K562 (cell line): Measurements from ENCODE around the gene MYH11.

ENCODE experiments used
- ADNP ChIP-seq: fragments of 200-800 bp; sonication (Bioruptor generic); IDR thresholded peaks from 2 replicates; pipeline ENCODE4 v1.6.1; 2016; ENCODE audit warnings: missing genetic modification characterization, missing compliant biosample characterization
- CTCF ChIP-seq, 3 experiments: IDR thresholded peaks in 2 of 3; conservative IDR thresholded peaks in 1 of 3; 2 replicates each; pipeline ENCODE4 v1.5.1; 2011 to 2012; ENCODE audit warnings: low read length in 3 of 3, mild to moderate bottlenecking in 3 of 3, control low read depth in 2 of 3, improper control_type of control experiment in 1 of 3, inconsistent platforms in 1 of 3, low read depth in 1 of 3, mixed read lengths in 1 of 3, moderate library complexity in 1 of 3; ENCODE audit not compliant: insufficient read depth in 2 of 3
- EHMT2 ChIP-seq: fragments of 450-650 bp; IDR thresholded peaks from 2 replicates; pipeline ENCODE4 v1.6.1; 2018; ENCODE audit warnings: antibody characterized with exemption
- ZNF407 ChIP-seq: fragments of 450-650 bp; IDR thresholded peaks from 2 replicates; pipeline ENCODE4 v1.6.1; 2016; ENCODE audit warnings: low read depth

DNA sequence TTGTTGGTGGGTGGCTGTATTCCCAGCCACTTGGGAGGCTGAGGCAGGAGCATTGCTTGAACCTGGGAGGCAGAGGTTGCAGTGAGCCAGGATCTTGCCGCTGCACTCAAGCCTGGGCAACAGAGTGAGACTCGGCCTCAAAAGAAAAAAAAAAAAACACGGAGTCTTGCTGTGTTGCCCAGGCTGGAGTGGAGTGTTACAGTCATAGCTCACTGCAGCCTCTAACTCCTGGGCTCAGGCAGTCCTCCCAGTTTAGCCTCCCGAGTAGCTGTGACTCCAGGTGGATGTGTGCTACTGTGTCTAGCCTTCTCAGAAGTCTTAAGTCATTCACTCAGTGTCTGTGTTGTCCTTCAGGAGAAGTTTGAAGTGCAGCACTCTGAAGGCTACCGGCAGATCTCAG, 179.4 kb downstream of the MYH11 start:
- TF ChIP-seq CTCF (IDR thresholded peaks at IDR 0.05 in 2 of 3, conservative IDR thresholded peaks at IDR 0.05 in 1 of 3; ENCODE audit: insufficient read depth in 2 of 3, low read depth in 1 of 3, low read length in 3 of 3) (no peak), ZNF407 (no peak), EHMT2 (no peak), ADNP (tag) (no peak)
